ENCODE results near the gene DOCK6. TPM values are rescaled to one million over a fixed set of nuclear protein-coding genes. Genes with fewer than 3 reads are reported as not detected.

DOCK6 gene
- total RNA-seq, 1 experiment from 2014 or later = 57.9 TPM

DNA sequence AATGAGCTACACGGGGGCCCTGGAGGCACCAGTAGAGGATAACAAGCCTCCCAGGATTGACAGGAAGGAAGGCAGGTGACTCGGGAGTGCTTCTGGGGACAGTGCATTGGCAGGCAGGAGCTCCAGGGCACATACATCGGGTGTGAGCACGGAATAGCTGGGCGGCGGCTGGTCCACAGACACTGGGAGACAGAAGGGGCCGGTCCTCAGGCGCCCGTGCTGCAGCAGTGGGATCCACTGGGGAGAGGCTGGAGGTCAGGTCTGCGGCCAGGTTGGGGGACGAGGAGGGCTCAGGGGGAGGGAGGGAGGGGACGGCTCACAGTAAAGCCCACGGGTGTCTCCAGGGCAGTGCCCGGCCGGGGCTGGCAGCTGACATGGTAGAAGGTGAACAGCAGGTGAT lies 25.0 kb downstream of the DOCK6 start:
- Histone ChIP-seq H3K4me1 (ENCODE audit: insufficient read depth, low read length) (no peaks in the 10 kb centered on the region), H2BK5ac (ENCODE audit: insufficient read length, low read length) (no peak overlapping the region), H2BK12ac (ENCODE audit: insufficient read length, low read depth, low read length) (no peak overlapping the region), H3K56ac (ENCODE audit: insufficient read length, low read depth, low read length) (no peak overlapping the region), H3K9ac (ENCODE audit: extremely low read depth, insufficient read length, low read length) (no peak overlapping the region), H2BK15ac (ENCODE audit: low read depth, low read length) (no peak overlapping the region), H3K14ac (ENCODE audit: insufficient read depth, low read length) (no peak overlapping the region), H3K23me2 (ENCODE audit: insufficient read length, low read depth, low read length, poor library complexity, severe bottlenecking) (no peaks in the 10 kb centered on the region), H2AFZ (ENCODE audit: low read length) (no peak overlapping the region), H3T11ph (ENCODE audit: low read length) (no peak overlapping the region), H3K79me1 (ENCODE audit: insufficient read depth, low read depth, low read length, poor library complexity, severe bottlenecking) (no peaks in the 10 kb centered on the region), H2AK5ac (ENCODE audit: insufficient read length, low read length) (no peak overlapping the region), H3K4ac (ENCODE audit: low read depth, low read length) (no peak overlapping the region), H4K91ac (ENCODE audit: insufficient read length, low read depth, low read length) (no peak overlapping the region), H4K5ac (ENCODE audit: insufficient read length, low read depth, low read length) (no peak overlapping the region), H3K23ac (ENCODE audit: insufficient read length, low read depth, low read length) (no peak overlapping the region), H3K9me3 (ENCODE audit: control insufficient read depth, low read depth, low read length) (no peaks in the 10 kb centered on the region), H3K27ac (ENCODE audit: insufficient read length, low read depth, low read length) (no peak overlapping the region), H3K27me3 (ENCODE audit: insufficient read depth, low read length) (no peaks in the 10 kb centered on the region), H3K79me2 (ENCODE audit: insufficient read depth, low read length) (no peaks in the 10 kb centered on the region), H3K4me2 (ENCODE audit: insufficient read depth, insufficient read length, low read length) (no peak overlapping the region), H4K8ac (replicated peaks; ENCODE audit: insufficient read length, low read depth, low read length) (no peak overlapping the region), H2BK20ac (ENCODE audit: low read depth, low read length, poor library complexity, severe bottlenecking) (no peak overlapping the region), H3K18ac (ENCODE audit: insufficient read length, low read depth, low read length) (no peak overlapping the region), H4K20me1 (ENCODE audit: control insufficient read depth, insufficient read depth, insufficient read length) (no peaks in the 10 kb centered on the region), H2BK120ac (ENCODE audit: low read depth, low read length, poor library complexity, severe bottlenecking) (no peak overlapping the region)
- Mint-ChIP-seq H3K27ac (peak overlapping the region in 2 of 3 experiments; percentile 18 to 71; a peak in 4 of 7 replicates), H3K27me3 (ENCODE audit: low read depth) (no peaks in the 10 kb centered on the region), H3K4me3 (no peak overlapping the region), H3K9me3 (no peaks in the 10 kb centered on the region), H3K4me1 (peaks cover 5 to 8% of the 10 kb centered on the region in 2 experiments), H3K36me3 (ENCODE audit: insufficient read depth in 1 of 3, low read depth in 3 of 3) (peaks cover 13 to 53% (median 42%) of the 10 kb centered on the region in 3 experiments)
- DNase-seq = no peak
- no CpG with 5 or more reads among the region's 15 CpGs for WGBS (ENCODE audit: extremely low coverage, insufficient read length, low lambda C conversion rate)
- TF ChIP-seq, protein P1, sequence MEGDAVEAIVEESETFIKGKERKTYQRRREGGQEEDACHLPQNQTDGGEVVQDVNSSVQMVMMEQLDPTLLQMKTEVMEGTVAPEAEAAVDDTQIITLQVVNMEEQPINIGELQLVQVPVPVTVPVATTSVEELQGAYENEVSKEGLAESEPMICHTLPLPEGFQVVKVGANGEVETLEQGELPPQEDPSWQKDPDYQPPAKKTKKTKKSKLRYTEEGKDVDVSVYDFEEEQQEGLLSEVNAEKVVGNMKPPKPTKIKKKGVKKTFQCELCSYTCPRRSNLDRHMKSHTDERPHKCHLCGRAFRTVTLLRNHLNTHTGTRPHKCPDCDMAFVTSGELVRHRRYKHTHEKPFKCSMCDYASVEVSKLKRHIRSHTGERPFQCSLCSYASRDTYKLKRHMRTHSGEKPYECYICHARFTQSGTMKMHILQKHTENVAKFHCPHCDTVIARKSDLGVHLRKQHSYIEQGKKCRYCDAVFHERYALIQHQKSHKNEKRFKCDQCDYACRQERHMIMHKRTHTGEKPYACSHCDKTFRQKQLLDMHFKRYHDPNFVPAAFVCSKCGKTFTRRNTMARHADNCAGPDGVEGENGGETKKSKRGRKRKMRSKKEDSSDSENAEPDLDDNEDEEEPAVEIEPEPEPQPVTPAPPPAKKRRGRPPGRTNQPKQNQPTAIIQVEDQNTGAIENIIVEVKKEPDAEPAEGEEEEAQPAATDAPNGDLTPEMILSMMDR (conservative IDR thresholded peaks at IDR 0.05) = no peak

All from H9 (cell line).